ENCODE data around the gene MGAT4B.

GRCh38 chr5:179832039-179832745, 25.5 kb upstream of the MGAT4B start:
- TF ChIP-seq POLR2AphosphoS5 (IDR thresholded peaks at IDR 0.05; ENCODE audit: low read depth, low read length) (no peak), POLR2A (IDR thresholded peaks at IDR 0.05; ENCODE audit: insufficient read depth in 1 of 2, low read depth in 2 of 2, low read length in 2 of 2) (peak in 1 of 2 experiments; percentile 52; a peak in 3 of 4 replicates), RAD21 (CRISPR knock-in tag; IDR thresholded peaks at IDR 0.05) (no peak), CTCF (CRISPR knock-in tag; IDR thresholded peaks at IDR 0.05) (no peak), ZNF773 (CRISPR knock-in tag; IDR thresholded peaks at IDR 0.05; ENCODE audit: borderline replicate concordance) (no peak), KAT7 (CRISPR knock-in tag; IDR thresholded peaks at IDR 0.05; ENCODE audit: borderline replicate concordance) (no peak), E2F5 (CRISPR knock-in tag; conservative IDR thresholded peaks at IDR 0.05) (no peak)

Measured in HepG2 (cell line).